ENCODE results near the gene PRKG1. TPM values are rescaled to one million over a fixed set of nuclear protein-coding genes. Genes with fewer than 3 reads are reported as not detected.
"Not testable (repeated sequence)": the region's sequence is repeated elsewhere in the genome, so short reads cannot be mapped to it uniquely, and the experiment has no call there.

Gene PRKG1
- total RNA-seq, 1 donor from 2014 or later: 50.2 TPM

DNA sequence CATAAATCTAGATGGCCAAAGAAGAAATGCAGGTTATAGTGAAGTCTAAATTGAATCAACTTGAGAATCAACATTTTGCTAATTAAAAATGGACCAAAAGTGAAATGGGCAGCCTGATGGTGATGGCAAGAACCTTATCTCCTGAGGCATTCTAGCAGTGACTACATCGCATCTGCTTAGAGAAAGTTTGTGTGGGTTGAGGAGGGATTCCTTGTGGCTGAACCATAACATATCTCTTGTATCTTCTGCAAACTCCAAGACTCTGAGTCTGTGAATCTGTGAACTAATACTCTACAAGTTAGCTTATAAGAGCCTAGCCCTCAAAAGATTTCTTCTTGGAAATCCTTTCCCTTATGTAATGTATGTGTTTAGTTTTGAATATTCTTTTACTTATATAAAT, 85.6 kb downstream of the PRKG1 start:
- Histone ChIP-seq H3K9me3 (no peaks in the 10 kb centered on the region), H3K36me3 (no peaks in the 10 kb centered on the region), H3K27me3 (no peaks in the 10 kb centered on the region), H3K27ac (no peak overlapping the region), H3K4me1 (peaks cover 0 to 2% of the 10 kb centered on the region in 2 donors), H3K4me3 (no peak overlapping the region)
- no peak for DNase-seq (ENCODE audit: low spot score in 2 of 2)
- intact Hi-C loops (cut with DNase I): no loop called here
- TF ChIP-seq, protein P1, sequence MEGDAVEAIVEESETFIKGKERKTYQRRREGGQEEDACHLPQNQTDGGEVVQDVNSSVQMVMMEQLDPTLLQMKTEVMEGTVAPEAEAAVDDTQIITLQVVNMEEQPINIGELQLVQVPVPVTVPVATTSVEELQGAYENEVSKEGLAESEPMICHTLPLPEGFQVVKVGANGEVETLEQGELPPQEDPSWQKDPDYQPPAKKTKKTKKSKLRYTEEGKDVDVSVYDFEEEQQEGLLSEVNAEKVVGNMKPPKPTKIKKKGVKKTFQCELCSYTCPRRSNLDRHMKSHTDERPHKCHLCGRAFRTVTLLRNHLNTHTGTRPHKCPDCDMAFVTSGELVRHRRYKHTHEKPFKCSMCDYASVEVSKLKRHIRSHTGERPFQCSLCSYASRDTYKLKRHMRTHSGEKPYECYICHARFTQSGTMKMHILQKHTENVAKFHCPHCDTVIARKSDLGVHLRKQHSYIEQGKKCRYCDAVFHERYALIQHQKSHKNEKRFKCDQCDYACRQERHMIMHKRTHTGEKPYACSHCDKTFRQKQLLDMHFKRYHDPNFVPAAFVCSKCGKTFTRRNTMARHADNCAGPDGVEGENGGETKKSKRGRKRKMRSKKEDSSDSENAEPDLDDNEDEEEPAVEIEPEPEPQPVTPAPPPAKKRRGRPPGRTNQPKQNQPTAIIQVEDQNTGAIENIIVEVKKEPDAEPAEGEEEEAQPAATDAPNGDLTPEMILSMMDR (IDR thresholded peaks at IDR 0.05): no peak

DNA sequence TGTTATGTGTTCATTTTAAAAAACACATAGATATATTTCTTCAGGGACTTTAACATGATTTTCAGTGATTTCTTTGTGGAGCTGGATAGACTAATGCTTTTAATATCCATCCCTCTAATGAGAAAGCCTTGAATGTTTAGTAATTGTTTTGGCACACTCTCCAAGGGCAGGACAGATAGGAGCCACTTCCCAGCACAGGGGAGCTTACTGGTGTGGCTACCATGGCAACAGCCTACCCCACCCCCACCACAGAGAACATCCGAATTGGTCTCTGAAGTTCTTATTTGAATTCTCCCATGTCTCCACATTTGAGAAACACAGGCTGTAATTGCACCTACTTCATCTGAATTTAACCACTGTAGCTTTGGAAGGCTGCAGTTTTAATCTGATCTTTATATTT, 87.7 kb downstream of the PRKG1 start:
- Histone ChIP-seq H3K27ac (no peak overlapping the region), H3K36me3 (no peaks in the 10 kb centered on the region), H3K4me1 (peaks cover 0 to 2% of the 10 kb centered on the region in 2 donors), H3K4me3 (no peak overlapping the region), H3K9me3 (no peaks in the 10 kb centered on the region), H3K27me3 (no peaks in the 10 kb centered on the region)
- intact Hi-C loops (cut with DNase I): no loop called here
- TF ChIP-seq, protein P1 (IDR thresholded peaks at IDR 0.05): no peak
- DNase-seq (ENCODE audit: low spot score in 2 of 2): no peak

DNA sequence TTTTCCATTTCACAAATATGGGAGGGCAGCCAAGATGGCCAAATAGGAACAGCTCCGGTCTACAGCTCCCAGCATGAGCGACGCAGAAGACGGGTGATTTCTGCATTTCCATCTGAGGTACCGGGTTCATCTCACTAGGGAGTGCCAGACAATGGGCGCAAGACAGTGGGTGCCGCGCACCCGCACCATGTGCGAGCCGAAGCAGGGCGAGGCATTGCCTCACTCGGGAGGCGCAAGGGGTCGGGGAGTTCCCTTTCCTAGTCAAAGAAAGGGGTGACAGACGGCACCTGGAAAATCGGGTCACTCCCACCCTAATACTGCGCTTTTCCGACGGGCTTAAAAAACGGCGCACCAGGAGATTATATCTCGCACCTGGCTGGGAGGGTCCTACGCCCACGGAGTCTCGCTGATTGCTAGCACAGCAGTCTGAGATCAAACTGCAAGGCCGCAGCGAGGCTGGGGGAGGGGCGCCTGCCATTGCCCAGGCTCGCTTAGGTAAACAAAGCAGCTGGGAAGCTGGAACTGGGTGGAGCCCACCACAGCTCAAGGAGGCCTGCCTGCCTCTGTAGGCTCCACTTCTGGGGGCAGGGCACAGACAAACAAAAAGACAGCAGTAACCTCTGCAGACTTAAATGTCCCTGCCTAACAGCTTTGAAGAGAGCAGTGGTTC, 89.2 kb downstream of the PRKG1 start:
- H3K36me3 ChIP-seq; intact Hi-C loops (cut with DNase I); H3K27ac ChIP-seq; H3K27me3 ChIP-seq; H3K4me3 ChIP-seq; DNase-seq (ENCODE audit: low spot score in 2 of 2); H3K9me3 ChIP-seq; H3K4me1 ChIP-seq: not testable (repeated sequence)

DNA sequence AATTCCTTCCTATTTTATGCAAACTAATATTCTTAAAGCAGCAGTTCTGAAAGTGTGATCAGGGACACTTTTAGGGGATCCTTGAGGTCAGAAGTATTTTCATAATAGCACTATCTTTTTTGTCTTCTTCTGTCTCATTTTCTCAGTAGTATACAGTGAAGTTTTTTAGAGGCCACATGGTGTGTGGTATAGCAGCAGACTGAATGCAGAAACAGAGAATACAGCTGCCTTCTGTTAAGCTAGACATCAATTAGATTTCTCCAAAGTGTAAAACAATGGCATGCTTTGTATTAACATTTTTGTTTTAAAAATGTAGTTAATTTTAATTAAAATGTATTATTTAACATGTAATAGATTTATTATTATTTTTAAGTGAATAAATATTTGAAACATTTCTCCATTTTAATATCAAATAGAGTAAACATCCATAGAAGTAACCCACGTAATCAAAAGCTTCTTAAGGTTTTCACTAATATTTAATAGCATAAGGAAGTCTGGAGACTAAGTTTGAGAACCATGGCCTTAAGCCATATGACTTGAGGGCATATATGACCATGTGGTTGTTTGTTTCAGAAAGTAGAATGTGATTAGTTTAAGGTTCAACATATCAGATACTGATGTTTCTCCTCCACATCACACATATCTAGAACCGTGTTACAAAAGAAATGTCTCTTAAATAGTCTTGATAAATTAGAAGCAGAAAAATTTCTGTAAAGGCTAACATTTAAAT, 94.0 kb downstream of the PRKG1 start:
- no peak overlapping the region for H3K4me3 ChIP-seq
- intact Hi-C loops (cut with DNase I): no loop called here

DNA sequence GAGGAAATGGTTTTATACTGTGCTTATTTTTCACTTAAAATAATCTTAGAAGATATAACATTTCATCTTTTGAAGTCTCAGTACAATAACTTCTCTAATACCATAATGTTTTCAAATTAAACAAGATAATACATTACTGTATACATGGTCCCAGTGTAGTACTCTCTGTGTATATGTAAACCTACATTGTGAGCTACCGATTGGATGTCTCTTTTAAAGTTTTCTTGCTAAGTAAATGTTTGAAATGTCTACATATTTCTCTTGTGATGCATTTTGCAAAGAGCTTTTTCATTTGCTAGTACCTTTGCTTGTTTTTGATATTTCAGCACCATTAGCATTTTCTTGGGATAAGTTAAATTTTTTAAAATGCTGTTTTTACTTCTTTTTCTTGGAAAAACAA, 94.8 kb downstream of the PRKG1 start:
- H3K4me3 ChIP-seq: no peak overlapping the region
- intact Hi-C loops (cut with DNase I): no loop called here
- H3K36me3 ChIP-seq: no peaks in the 10 kb centered on the region
- H3K4me1 ChIP-seq: peaks cover 0 to 6% of the 10 kb centered on the region in 2 donors
- no peaks in the 10 kb centered on the region for H3K27me3 ChIP-seq
- TF ChIP-seq, protein P1 (IDR thresholded peaks at IDR 0.05): no peak
- H3K9me3 ChIP-seq: no peaks in the 10 kb centered on the region
- peak overlapping the region in 1 of 2 donors; percentile 2 for H3K27ac ChIP-seq
- no peak for DNase-seq (ENCODE audit: low spot score in 2 of 2)

More for the DNA sequence above, 94.0 kb downstream of the PRKG1 start:
- no peak for DNase-seq (ENCODE audit: low spot score in 2 of 2)
- TF ChIP-seq, protein P1 (IDR thresholded peaks at IDR 0.05): no peak
- H3K36me3 ChIP-seq: no peaks in the 10 kb centered on the region
- no peaks in the 10 kb centered on the region for H3K9me3 ChIP-seq
- peak overlapping the region in 1 of 2 donors; percentile 2 for H3K27ac ChIP-seq
- H3K4me1 ChIP-seq: peaks cover 0 to 6% of the 10 kb centered on the region in 2 donors
- no peaks in the 10 kb centered on the region for H3K27me3 ChIP-seq

DNA sequence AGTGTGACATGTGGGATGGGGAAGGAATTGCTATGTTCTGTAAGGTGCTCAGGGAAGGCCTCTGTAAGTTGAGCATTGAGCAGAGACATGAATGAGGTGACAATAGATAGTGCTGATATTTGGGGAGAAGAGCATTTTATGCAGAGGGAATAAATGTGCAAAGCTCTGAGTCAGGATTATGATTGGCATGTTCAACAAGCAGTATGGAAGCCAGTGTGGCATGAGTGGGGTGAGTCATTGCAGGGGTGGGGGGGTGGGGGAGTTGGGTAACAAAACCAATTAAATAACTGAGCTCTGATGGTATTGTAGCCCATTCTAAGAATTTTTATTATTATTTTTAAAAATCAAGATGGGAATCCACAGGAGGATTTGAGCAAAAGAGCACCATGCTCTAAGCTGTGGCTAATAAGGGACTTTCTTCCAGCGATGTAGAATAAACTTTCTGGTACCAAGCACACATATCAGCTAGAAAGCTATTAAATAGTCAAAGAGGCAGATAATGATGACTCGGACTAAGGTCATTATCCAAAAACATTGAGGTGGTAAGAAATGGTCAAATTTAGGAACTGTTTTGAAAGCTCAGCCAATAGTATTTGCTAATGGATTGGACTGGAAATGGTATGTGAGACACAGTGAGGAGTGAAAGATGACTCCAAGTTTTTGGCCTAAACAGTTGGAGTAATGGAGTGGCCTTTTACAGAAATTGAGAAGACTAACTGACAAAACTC, 96.4 kb downstream of the PRKG1 start:
- Histone ChIP-seq H3K4me3 (no peak overlapping the region), H3K27me3 (no peaks in the 10 kb centered on the region), H3K36me3 (no peaks in the 10 kb centered on the region), H3K4me1 (peaks cover 0 to 6% of the 10 kb centered on the region in 2 donors), H3K27ac (peak overlapping the region; percentile 12 to 62), H3K9me3 (no peaks in the 10 kb centered on the region)
- no peak for DNase-seq (ENCODE audit: low spot score in 2 of 2)
- TF ChIP-seq, protein P1 (IDR thresholded peaks at IDR 0.05): no peak
- intact Hi-C loops (cut with DNase I): no loop called here
